Muscle of back (tissue), 13 donors: ENCODE results near the gene PDZK1IP1. TPM values are rescaled to one million over a fixed set of nuclear protein-coding genes. Genes with fewer than 3 reads are reported as not detected.
A peak's percentile ranks its signal among the peaks of the same experiment; 100 is the strongest.

Source experiments
- DNase-seq, 3 donors: peaks; one replicate each; pipeline versions ENCODE4 v3.0.0 to v3.0.0-alpha.2; 2013
- long read RNA-seq, 9 donors: transcript quantifications; one replicate each; lab custom pipeline, GENCODE V29; 2026
- polyA plus RNA-seq, 10 donors: library from polyadenylated mRNA; unstranded; fragments of 120-200 nt; gene quantifications; one replicate each; pipeline ENCODE4 v1.2.1, GENCODE V29; 2013; ENCODE audit not compliant: insufficient read length in 10 of 10

Gene PDZK1IP1
- polyA plus RNA-seq: under 1 TPM in 5 of 10 donors, not detected in 5; 0.18 to 0.42 (median 0.31) TPM
- long read RNA-seq, donor 1: 0 reads
- long read RNA-seq, donor 2: 0 reads
- long read RNA-seq, donor 3: 0 reads
- long read RNA-seq, donor 4: 0 reads
- long read RNA-seq, donor 5: 0 reads
- long read RNA-seq, donor 6: 0 reads
- long read RNA-seq, donor 7: 0 reads
- long read RNA-seq, donor 8: 0 reads
- long read RNA-seq, donor 9: 0 reads

GRCh38 chr1:47189844-47190508 is at the start of gene PDZK1IP1:
Gene PDZK1IP1 (minus strand): TSS chr1:47190036. CDS start chr1:47189932, 104 bp downstream.
- DNase-seq: peak in 1 of 3 donors; percentile 43

GRCh38 chr1:47238935-47239592 is 49.2 kb upstream of the PDZK1IP1 start:
- no peak for DNase-seq

GRCh38 chr1:47235806-47236205 is 46.0 kb upstream of the PDZK1IP1 start:
- DNase-seq: no peak

- DNase-seq: peak in 1 of 3 donors; percentile 50
Observed at GRCh38 chr1:47235241-47235681, 45.4 kb upstream of the PDZK1IP1 start.

- no peak for DNase-seq
Observed at GRCh38 chr1:47233186-47233585, 43.4 kb upstream of the PDZK1IP1 start.

- peak in 1 of 3 donors; percentile 62 for DNase-seq
Observed at GRCh38 chr1:47232187-47232874, 42.5 kb upstream of the PDZK1IP1 start, which contains the start of gene TAL1. Gene TAL1 (minus strand): TSS chr1:47232225. CDS start chr1:47225888, 6,337 bp downstream.

GRCh38 chr1:47231301-47232186 is 41.7 kb upstream of the PDZK1IP1 start:
- peak; percentile 30 to 90 (median 56) for DNase-seq

GRCh38 chr1:47230692-47231300 is 41.0 kb upstream of the PDZK1IP1 start:
- DNase-seq: peak in 1 of 3 donors; percentile 77

GRCh38 chr1:47229886-47230691 is 40.3 kb upstream of the PDZK1IP1 start:
- peak in 1 of 3 donors; percentile 73 for DNase-seq

- peak in 1 of 3 donors; percentile 54 for DNase-seq
Observed at GRCh38 chr1:47229031-47229885, 39.4 kb upstream of the PDZK1IP1 start.

- DNase-seq: no peak
Observed at GRCh38 chr1:47228644-47229030, 38.8 kb upstream of the PDZK1IP1 start.

- no peak for DNase-seq
Observed at GRCh38 chr1:47227341-47228232, 37.8 kb upstream of the PDZK1IP1 start.

- no peak for DNase-seq
Observed at GRCh38 chr1:47226839-47227215, 37.0 kb upstream of the PDZK1IP1 start.

- DNase-seq: no peak
Observed at GRCh38 chr1:47226121-47226838, 36.4 kb upstream of the PDZK1IP1 start.

- peak in 1 of 3 donors; percentile 33 for DNase-seq
Observed at GRCh38 chr1:47225430-47226100, 35.7 kb upstream of the PDZK1IP1 start.

GRCh38 chr1:47224676-47225399 is 35.0 kb upstream of the PDZK1IP1 start:
- DNase-seq: no peak
